ENCODE measurements around the gene PAX7. TPM values are rescaled to one million over a fixed set of nuclear protein-coding genes. Genes with fewer than 3 reads are reported as not detected.

PAX7 gene
- total RNA-seq, 2 donors from 2014 or later: not detected

GRCh38 chr1:18750600-18750999, 120.0 kb downstream of the PAX7 start:
- no peaks in the 10 kb centered on the region for H3K27me3 ChIP-seq (replicated peaks; ENCODE audit: insufficient read depth)
- ATAC-seq (ENCODE audit: insufficient number of reproducible peaks, low FRiP score, low read depth): no peak

GRCh38 chr1:18751425-18751824, 120.8 kb downstream of the PAX7 start:
- Histone ChIP-seq H3K4me3 (no peak overlapping the region), H3K27me3 (replicated peaks; ENCODE audit: insufficient read depth) (no peaks in the 10 kb centered on the region), H3K27ac (no peak overlapping the region), H3K9me3 (no peaks in the 10 kb centered on the region), H3K36me3 (no peaks in the 10 kb centered on the region), H3K4me1 (ENCODE audit: control insufficient read depth in 1 of 2, low read depth in 2 of 2) (no peaks in the 10 kb centered on the region)
- ATAC-seq (ENCODE audit: insufficient number of reproducible peaks, low FRiP score, low read depth) (no peak), DNase-seq (ENCODE audit: low spot score) (no peak)
- no peak for TF ChIP-seq CTCF (IDR thresholded peaks at IDR 0.05)

More at GRCh38 chr1:18750600-18750999, 120.0 kb downstream of the PAX7 start:
- Histone ChIP-seq H3K36me3 (no peaks in the 10 kb centered on the region), H3K9me3 (no peaks in the 10 kb centered on the region), H3K4me1 (ENCODE audit: control insufficient read depth in 1 of 2, low read depth in 2 of 2) (no peaks in the 10 kb centered on the region), H3K4me3 (no peak overlapping the region), H3K27ac (no peak overlapping the region)
- no peak for TF ChIP-seq CTCF (IDR thresholded peaks at IDR 0.05)
- DNase-seq (ENCODE audit: low spot score): no peak

GRCh38 chr1:18752409-18752808, 121.8 kb downstream of the PAX7 start:
- Histone ChIP-seq H3K36me3 (no peaks in the 10 kb centered on the region), H3K9me3 (no peaks in the 10 kb centered on the region), H3K27ac (no peak overlapping the region), H3K4me1 (ENCODE audit: control insufficient read depth in 1 of 2, low read depth in 2 of 2) (no peaks in the 10 kb centered on the region), H3K4me3 (no peak overlapping the region), H3K27me3 (replicated peaks; ENCODE audit: insufficient read depth) (no peaks in the 10 kb centered on the region)
- no peak for ATAC-seq (ENCODE audit: insufficient number of reproducible peaks, low FRiP score, low read depth)
- TF ChIP-seq CTCF (IDR thresholded peaks at IDR 0.05): no peak
- DNase-seq (ENCODE audit: low spot score): no peak

- Histone ChIP-seq H3K27ac (no peak overlapping the region), H3K27me3 (replicated peaks; ENCODE audit: insufficient read depth) (no peaks in the 10 kb centered on the region), H3K4me1 (ENCODE audit: control insufficient read depth in 1 of 2, low read depth in 2 of 2) (no peaks in the 10 kb centered on the region), H3K36me3 (no peaks in the 10 kb centered on the region), H3K9me3 (no peaks in the 10 kb centered on the region), H3K4me3 (no peak overlapping the region)
- TF ChIP-seq CTCF (IDR thresholded peaks at IDR 0.05): no peak
- DNase-seq (ENCODE audit: low spot score) (no peak), ATAC-seq (ENCODE audit: insufficient number of reproducible peaks, low FRiP score, low read depth) (no peak)
Observed at GRCh38 chr1:18760156-18760555, 129.5 kb downstream of the PAX7 start.

- Histone ChIP-seq H3K4me1 (ENCODE audit: control insufficient read depth in 1 of 2, low read depth in 2 of 2) (no peaks in the 10 kb centered on the region), H3K9me3 (no peaks in the 10 kb centered on the region), H3K36me3 (no peaks in the 10 kb centered on the region), H3K27ac (no peak overlapping the region), H3K4me3 (no peak overlapping the region), H3K27me3 (replicated peaks; ENCODE audit: insufficient read depth) (no peaks in the 10 kb centered on the region)
- no peak for DNase-seq (ENCODE audit: low spot score)
- no peak for ATAC-seq (ENCODE audit: insufficient number of reproducible peaks, low FRiP score, low read depth)
- TF ChIP-seq CTCF (IDR thresholded peaks at IDR 0.05): no peak
Observed at GRCh38 chr1:18761948-18762840, 131.5 kb downstream of the PAX7 start.
